Measurements from ENCODE around the gene ZMYND11.

DNA sequence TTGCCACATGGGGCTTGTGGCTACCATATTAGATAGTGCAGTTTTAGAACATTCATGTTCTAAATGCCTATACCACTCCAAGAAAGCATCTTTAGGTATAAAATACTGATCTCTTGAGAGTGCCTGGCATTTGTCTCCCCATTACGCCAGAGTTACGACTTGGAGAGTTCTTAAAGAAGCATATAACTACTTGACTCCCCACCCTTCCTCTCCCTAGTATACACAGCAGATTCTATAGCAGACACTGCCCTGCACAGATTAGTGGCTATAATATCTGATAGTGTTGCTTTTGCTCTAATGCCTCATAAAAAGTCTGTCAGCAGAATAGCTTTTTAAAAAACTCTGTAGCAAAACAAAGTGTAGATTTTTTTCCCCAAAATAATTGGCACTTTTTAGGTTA is 90.8 kb downstream of the ZMYND11 start:
- TF ChIP-seq, protein P1, sequence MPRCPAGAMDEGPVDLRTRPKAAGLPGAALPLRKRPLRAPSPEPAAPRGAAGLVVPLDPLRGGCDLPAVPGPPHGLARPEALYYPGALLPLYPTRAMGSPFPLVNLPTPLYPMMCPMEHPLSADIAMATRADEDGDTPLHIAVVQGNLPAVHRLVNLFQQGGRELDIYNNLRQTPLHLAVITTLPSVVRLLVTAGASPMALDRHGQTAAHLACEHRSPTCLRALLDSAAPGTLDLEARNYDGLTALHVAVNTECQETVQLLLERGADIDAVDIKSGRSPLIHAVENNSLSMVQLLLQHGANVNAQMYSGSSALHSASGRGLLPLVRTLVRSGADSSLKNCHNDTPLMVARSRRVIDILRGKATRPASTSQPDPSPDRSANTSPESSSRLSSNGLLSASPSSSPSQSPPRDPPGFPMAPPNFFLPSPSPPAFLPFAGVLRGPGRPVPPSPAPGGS (IDR thresholded peaks at IDR 0.05) = no peak
- TF ChIP-seq POLR2A (IDR thresholded peaks at IDR 0.05; ENCODE audit: low read length) = no peak
- TF ChIP-seq, protein P2, sequence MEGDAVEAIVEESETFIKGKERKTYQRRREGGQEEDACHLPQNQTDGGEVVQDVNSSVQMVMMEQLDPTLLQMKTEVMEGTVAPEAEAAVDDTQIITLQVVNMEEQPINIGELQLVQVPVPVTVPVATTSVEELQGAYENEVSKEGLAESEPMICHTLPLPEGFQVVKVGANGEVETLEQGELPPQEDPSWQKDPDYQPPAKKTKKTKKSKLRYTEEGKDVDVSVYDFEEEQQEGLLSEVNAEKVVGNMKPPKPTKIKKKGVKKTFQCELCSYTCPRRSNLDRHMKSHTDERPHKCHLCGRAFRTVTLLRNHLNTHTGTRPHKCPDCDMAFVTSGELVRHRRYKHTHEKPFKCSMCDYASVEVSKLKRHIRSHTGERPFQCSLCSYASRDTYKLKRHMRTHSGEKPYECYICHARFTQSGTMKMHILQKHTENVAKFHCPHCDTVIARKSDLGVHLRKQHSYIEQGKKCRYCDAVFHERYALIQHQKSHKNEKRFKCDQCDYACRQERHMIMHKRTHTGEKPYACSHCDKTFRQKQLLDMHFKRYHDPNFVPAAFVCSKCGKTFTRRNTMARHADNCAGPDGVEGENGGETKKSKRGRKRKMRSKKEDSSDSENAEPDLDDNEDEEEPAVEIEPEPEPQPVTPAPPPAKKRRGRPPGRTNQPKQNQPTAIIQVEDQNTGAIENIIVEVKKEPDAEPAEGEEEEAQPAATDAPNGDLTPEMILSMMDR (IDR thresholded peaks at IDR 0.05) = no peak
- TF ChIP-seq HOXA7 (CRISPR knock-in tag; IDR thresholded peaks at IDR 0.05) = no peak
- TF ChIP-seq, protein P3, sequence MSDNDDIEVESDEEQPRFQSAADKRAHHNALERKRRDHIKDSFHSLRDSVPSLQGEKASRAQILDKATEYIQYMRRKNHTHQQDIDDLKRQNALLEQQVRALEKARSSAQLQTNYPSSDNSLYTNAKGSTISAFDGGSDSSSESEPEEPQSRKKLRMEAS (IDR thresholded peaks at IDR 0.05) = no peak

Measured in A549 (cell line).